GM23248 (cell line): ENCODE measurements around the gene IQGAP2. TPM values are rescaled to one million over a fixed set of nuclear protein-coding genes. Genes with fewer than 3 reads are reported as not detected.

Experiments
- DNase-seq: peaks from one replicate; pipeline ENCODE4 v3.0.0-alpha.2; 2015
- H2AFZ ChIP-seq: fragments of 200-600 bp; sonication (generic); 2 replicates; pipeline ENCODE4 v1.6.1; 2016; ENCODE audit warnings: antibody characterized with exemption
- H3F3A ChIP-seq: fragments of 200-600 bp; sonication (generic); 2 replicates; pipeline ENCODE4 v1.6.1; 2016; ENCODE audit warnings: mild to moderate bottlenecking, antibody characterized with exemption, mixed run types; ENCODE audit not compliant: insufficient read depth
- H3K27ac ChIP-seq: fragments of 200-600 bp; sonication (generic); 2 replicates; pipeline ENCODE4 v1.5.1; 2016; ENCODE audit warnings: mild to moderate bottlenecking
- H3K27me3 ChIP-seq: fragments of 200-600 bp; sonication (generic); replicated peaks from 2 replicates; pipeline ENCODE4 v1.6.1; 2016; ENCODE audit warnings: mild to moderate bottlenecking; ENCODE audit not compliant: insufficient read depth
- H3K36me3 ChIP-seq: fragments of 200-600 bp; sonication (generic); 2 replicates; pipeline ENCODE4 v1.6.1; 2016; ENCODE audit warnings: low read depth, mild to moderate bottlenecking
- H3K4me1 ChIP-seq: fragments of 200-600 bp; sonication (generic); 2 replicates; pipeline ENCODE4 v1.6.1; 2016; ENCODE audit warnings: mild to moderate bottlenecking; ENCODE audit not compliant: insufficient read depth
- H3K4me2 ChIP-seq: fragments of 200-600 bp; sonication (generic); one replicate; pipeline ENCODE4 v1.6.1; 2016; ENCODE audit warnings: mild to moderate bottlenecking; ENCODE audit not compliant: unreplicated experiment
- H3K4me3 ChIP-seq: fragments of 200-600 bp; sonication (generic); 2 replicates; pipeline ENCODE4 v1.5.1; 2016; ENCODE audit warnings: mild to moderate bottlenecking
- H3K79me2 ChIP-seq: fragments of 200-600 bp; sonication (generic); 2 replicates; pipeline ENCODE4 v1.6.1; 2016; ENCODE audit warnings: mild to moderate bottlenecking; ENCODE audit not compliant: insufficient read depth
- H3K9ac ChIP-seq: fragments of 200-600 bp; sonication (generic); 2 replicates; pipeline ENCODE4 v1.6.1; 2016; ENCODE audit warnings: mild to moderate bottlenecking
- H3K9me2 ChIP-seq: fragments of 200-600 bp; sonication (generic); 2 replicates; pipeline ENCODE4 v1.6.1; 2016; ENCODE audit warnings: mixed run types, mild to moderate bottlenecking, moderate library complexity; ENCODE audit not compliant: insufficient read depth
- H3K9me3 ChIP-seq: fragments of 200-600 bp; sonication (generic); one replicate; pipeline ENCODE4 v1.6.1; 2017; ENCODE audit warnings: low read depth
- H4K20me1 ChIP-seq: fragments of 200-600 bp; sonication (generic); 2 replicates; pipeline ENCODE4 v1.6.0; 2016; ENCODE audit not compliant: insufficient read depth
- EZH2 ChIP-seq: fragments of 200-600 bp; sonication (generic); IDR thresholded peaks from 2 replicates; pipeline ENCODE4 v1.6.1; 2018; ENCODE audit warnings: antibody characterized with exemption, mild to moderate bottlenecking; ENCODE audit not compliant: insufficient read depth, poor library complexity, severe bottlenecking
- EZH2phosphoT487 ChIP-seq: fragments of 200-600 bp; sonication (generic); IDR thresholded peaks from 2 replicates; pipeline ENCODE4 v1.6.1; 2018; ENCODE audit warnings: antibody characterized with exemption, moderate library complexity, mild to moderate bottlenecking, low read depth; ENCODE audit not compliant: insufficient read depth
- WGBS, 2 experiments: methylation state at CpG; one replicate each; pipeline ENCODE4 v1.1.6; 2015 to 2017; ENCODE audit warnings: low lambda C conversion rate in 2 of 2, low coverage in 1 of 2; ENCODE audit errors: missing lambda C conversion rate in 2 of 2; 5-methylcytosine and 5-hydroxymethylcytosine counted together
- in situ Hi-C: fragments of 300-500 bp; cut with MboI; formaldehyde crosslinking; loops from 2 replicates; pipeline ENCODE4 v1.15.0; 2020
- polyA plus RNA-seq: library from polyadenylated mRNA; unstranded; fragments of >200 nt; fragmentation: Nextera tagmentation; extraction: Ambion mirVana; gene quantifications from 2 replicates; pipeline ENCODE4 v1.2.1, GENCODE V29; 2016
- total RNA-seq: library from RNA; depleted of rRNA; stranded (reverse); fragments of >200 nt; shearing (Covaris generic); gene quantifications from 2 replicates; pipeline ENCODE4 v1.2.3, GENCODE V29; 2014

Gene IQGAP2
- total and polyA plus RNA-seq, 2 experiments from 2014 or later: 0.11 TPM; not detected in 1

- H3K27ac ChIP-seq: no peak overlapping the region
- H3K36me3 ChIP-seq: no peaks in the 10 kb centered on the region
- H3K9me2 ChIP-seq: no peaks in the 10 kb centered on the region
- H3K4me1 ChIP-seq: no peaks in the 10 kb centered on the region
- H4K20me1 ChIP-seq: no peaks in the 10 kb centered on the region
- no peaks in the 10 kb centered on the region for H3K9me3 ChIP-seq
- in situ Hi-C loops: no loop called here
- no peaks in the 10 kb centered on the region for H3K79me2 ChIP-seq
- H2AFZ ChIP-seq: no peak overlapping the region
- DNase-seq: no peak
- H3F3A ChIP-seq: no peaks in the 10 kb centered on the region
- peaks cover 4% of the 10 kb centered on the region; the same call in 1 of the 2 replicates for H3K27me3 ChIP-seq
- no peak overlapping the region for H3K4me2 ChIP-seq
- TF ChIP-seq EZH2 (no peak), EZH2phosphoT487 (no peak)
- H3K4me3 ChIP-seq: no peak overlapping the region
- WGBS, 2 experiments: 41 to 47% methylated on average over 4 of the region's 4 CpGs
- H3K9ac ChIP-seq: no peak overlapping the region
Measured at GRCh38 chr5:76479281-76479680, 76.2 kb downstream of the IQGAP2 start.

DNA sequence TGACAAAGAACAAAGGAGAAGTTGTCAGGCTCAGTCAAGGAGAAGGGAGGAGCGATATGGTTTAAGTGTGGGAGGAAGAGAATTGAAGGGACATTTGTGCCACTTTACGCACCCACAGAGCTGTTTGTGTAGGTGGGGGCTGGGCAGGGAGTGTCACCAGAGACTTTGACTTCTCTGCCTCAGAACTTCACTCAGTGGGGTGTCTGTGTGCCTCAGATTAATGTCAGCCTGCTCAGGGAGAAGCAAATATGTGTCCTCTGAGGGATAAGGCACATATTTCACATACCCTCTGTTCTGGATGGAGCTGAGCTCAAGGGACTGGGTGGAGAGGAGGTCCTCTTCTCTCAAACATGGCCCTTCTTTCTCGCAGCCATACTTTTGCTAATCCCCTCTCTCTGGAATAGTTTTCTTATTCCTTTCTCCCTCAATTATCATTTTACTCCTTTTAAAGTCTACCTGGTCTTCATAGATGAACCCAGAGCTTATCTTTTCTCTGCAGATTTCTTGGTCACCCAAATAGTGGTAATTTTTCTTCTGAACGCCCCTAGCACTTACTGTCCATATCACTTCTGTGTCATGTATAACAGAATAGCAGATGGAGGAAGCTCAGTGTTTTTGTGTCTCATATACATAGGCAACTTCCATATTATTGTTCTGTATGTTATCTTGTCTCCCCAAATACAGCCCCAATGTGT lies 77.0 kb downstream of the IQGAP2 start:
- no peaks in the 10 kb centered on the region for H3F3A ChIP-seq
- H3K4me3 ChIP-seq: no peak overlapping the region
- no peak overlapping the region for H3K27ac ChIP-seq
- in situ Hi-C loops: no loop called here
- H3K36me3 ChIP-seq: no peaks in the 10 kb centered on the region
- H3K9me3 ChIP-seq: no peaks in the 10 kb centered on the region
- no peak overlapping the region for H2AFZ ChIP-seq
- peaks cover 4% of the 10 kb centered on the region; the same call in 1 of the 2 replicates for H3K27me3 ChIP-seq
- no peaks in the 10 kb centered on the region for H4K20me1 ChIP-seq
- no peaks in the 10 kb centered on the region for H3K9me2 ChIP-seq
- no peaks in the 10 kb centered on the region for H3K4me1 ChIP-seq
- no peak overlapping the region for H3K9ac ChIP-seq
- no peaks in the 10 kb centered on the region for H3K79me2 ChIP-seq
- no peak for DNase-seq
- TF ChIP-seq EZH2 (no peak), EZH2phosphoT487 (no peak)
- 27 to 34% methylated on average over 4 of the region's 4 CpGs for WGBS, 2 experiments
- H3K4me2 ChIP-seq: no peak overlapping the region

DNA sequence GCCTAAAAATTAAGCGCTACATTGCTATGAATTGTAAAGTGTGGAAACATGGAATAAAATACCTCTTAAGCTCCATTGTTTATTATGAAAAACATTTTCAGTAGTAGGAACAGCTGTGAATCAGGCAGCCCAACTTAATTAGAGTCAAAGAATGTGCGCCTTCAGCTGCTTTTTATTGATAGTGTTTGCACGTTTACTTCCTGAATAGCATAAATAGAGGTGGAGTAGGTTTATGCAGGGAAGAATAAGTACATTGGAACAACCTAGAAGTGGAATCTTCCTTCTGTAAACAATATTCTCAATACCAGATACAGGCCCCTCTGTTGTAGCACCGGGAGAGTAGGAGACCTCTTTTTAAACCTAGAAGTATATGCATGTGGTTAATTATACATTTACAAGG lies 79.9 kb downstream of the IQGAP2 start:
- no peak for DNase-seq
- Histone ChIP-seq H3K4me3 (no peak overlapping the region), H3K9me3 (no peaks in the 10 kb centered on the region), H3K4me2 (no peak overlapping the region), H3K4me1 (no peaks in the 10 kb centered on the region), H3K9me2 (no peaks in the 10 kb centered on the region), H3K9ac (no peak overlapping the region), H3K27ac (no peak overlapping the region), H3K79me2 (no peaks in the 10 kb centered on the region), H4K20me1 (no peaks in the 10 kb centered on the region), H3K27me3 (peaks cover 4% of the 10 kb centered on the region; the same call in 1 of the 2 replicates), H3F3A (no peaks in the 10 kb centered on the region), H2AFZ (no peak overlapping the region), H3K36me3 (no peaks in the 10 kb centered on the region)
- in situ Hi-C loops: no loop called here
- TF ChIP-seq EZH2: no peak
- TF ChIP-seq EZH2phosphoT487: no peak
- 29 to 34% methylated on average over 4 of the region's 4 CpGs for WGBS, 2 experiments

DNA sequence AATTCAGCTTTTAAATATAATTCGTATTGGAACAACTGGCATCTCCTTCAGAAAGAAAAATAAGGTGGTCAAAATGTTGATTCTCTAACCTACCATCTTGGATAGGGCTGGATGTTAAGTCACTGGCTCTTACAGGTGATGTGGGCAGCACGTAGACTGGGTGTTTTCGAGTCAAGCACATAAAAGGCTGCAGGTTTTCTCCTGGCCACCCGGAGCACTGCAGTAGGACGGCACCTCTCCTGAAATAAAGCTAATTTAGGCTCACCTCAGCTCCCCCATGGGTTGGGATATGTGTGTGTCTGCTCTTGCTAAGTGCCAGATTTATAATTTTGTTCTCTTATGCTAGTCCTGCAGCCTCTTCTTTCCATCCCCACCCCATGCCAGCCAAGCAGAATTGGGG lies 80.3 kb downstream of the IQGAP2 start:
- in situ Hi-C loops: no loop called here
- H3K9ac ChIP-seq: no peak overlapping the region
- peaks cover 4% of the 10 kb centered on the region; the same call in 1 of the 2 replicates for H3K27me3 ChIP-seq
- H4K20me1 ChIP-seq: no peaks in the 10 kb centered on the region
- no peak overlapping the region for H3K4me2 ChIP-seq
- no peak overlapping the region for H2AFZ ChIP-seq
- no peak overlapping the region for H3K4me3 ChIP-seq
- no peaks in the 10 kb centered on the region for H3K9me2 ChIP-seq
- no peaks in the 10 kb centered on the region for H3K79me2 ChIP-seq
- H3K27ac ChIP-seq: no peak overlapping the region
- DNase-seq: no peak
- no peaks in the 10 kb centered on the region for H3F3A ChIP-seq
- H3K4me1 ChIP-seq: no peaks in the 10 kb centered on the region
- H3K9me3 ChIP-seq: no peaks in the 10 kb centered on the region
- 25 to 33% methylated on average over 5 of the region's 5 CpGs for WGBS, 2 experiments
- TF ChIP-seq EZH2phosphoT487 (no peak), EZH2 (no peak)
- no peaks in the 10 kb centered on the region for H3K36me3 ChIP-seq

- Histone ChIP-seq H3K27me3 (peaks cover 4% of the 10 kb centered on the region; the same call in 1 of the 2 replicates), H3K9me2 (no peaks in the 10 kb centered on the region), H3F3A (no peaks in the 10 kb centered on the region), H3K36me3 (no peaks in the 10 kb centered on the region), H3K4me1 (no peaks in the 10 kb centered on the region), H3K27ac (no peak overlapping the region), H3K9ac (no peak overlapping the region), H3K4me2 (no peak overlapping the region), H3K9me3 (no peaks in the 10 kb centered on the region), H3K79me2 (no peaks in the 10 kb centered on the region), H2AFZ (no peak overlapping the region), H4K20me1 (no peaks in the 10 kb centered on the region), H3K4me3 (no peak overlapping the region)
- 28 to 33% methylated on average over 4 of the region's 4 CpGs for WGBS, 2 experiments
- TF ChIP-seq EZH2phosphoT487 (no peak), EZH2 (no peak)
- DNase-seq: no peak
- in situ Hi-C loops: no loop called here
Measured at GRCh38 chr5:76483881-76484280, 80.8 kb downstream of the IQGAP2 start.
